ENCODE data around the gene APOC1. TPM values are rescaled to one million over a fixed set of nuclear protein-coding genes. Genes with fewer than 3 reads are reported as not detected.

APOC1 gene
- total and polyA plus RNA-seq, 3 experiments from 2014 or later, result 4.6 to 5.7 TPM; not detected in 1

DNA sequence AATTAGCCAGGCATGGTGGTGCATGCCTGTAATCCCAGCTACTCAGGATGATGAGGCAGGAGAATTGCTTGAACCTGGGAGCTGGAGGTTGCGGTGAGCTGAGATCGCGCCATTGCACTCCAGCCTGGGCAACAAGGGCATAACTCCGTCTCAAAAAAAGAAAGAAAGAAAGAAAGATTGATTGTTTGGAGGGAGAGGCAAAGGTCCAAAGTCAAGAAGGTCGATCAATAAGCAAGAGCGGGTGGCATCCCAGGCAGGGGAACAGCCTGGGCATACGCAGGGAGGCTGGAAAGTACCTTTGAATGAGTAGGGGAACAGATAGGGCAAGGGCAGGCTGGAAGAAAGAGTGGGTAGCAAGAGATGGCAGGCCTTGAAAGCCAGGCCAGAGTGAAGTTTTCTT lies 15.7 kb downstream of the APOC1 start:
- no peaks in the 10 kb centered on the region for H3K9me3 Mint-ChIP-seq
- peaks cover 0 to 5% (median 4%) of the 10 kb centered on the region in 3 donors for H3K4me1 Mint-ChIP-seq
- no peak overlapping the region for H3K4me3 ChIP-seq (ENCODE audit: low read length)
- H3K27ac ChIP-seq (ENCODE audit: low read depth, low read length), result no peak overlapping the region
- no peaks in the 10 kb centered on the region for H3K36me3 ChIP-seq (ENCODE audit: insufficient read depth, low read length)
- ChIA-PET CTCF (no interaction called here), POLR2A (no interaction called here)
- H3K9me3 ChIP-seq (ENCODE audit: low read length), result no peaks in the 10 kb centered on the region
- DNase-seq, result no peak
- H3K27ac Mint-ChIP-seq, result no peak overlapping the region
- no peaks in the 10 kb centered on the region for H3K36me3 Mint-ChIP-seq
- H3K27me3 ChIP-seq (ENCODE audit: insufficient read depth, low read length, poor library complexity, severe bottlenecking), result peaks cover 10% of the 10 kb centered on the region
- H3K27me3 Mint-ChIP-seq, result peaks cover 12 to 25% of the 10 kb centered on the region in 2 donors
- H3K4me1 ChIP-seq (ENCODE audit: insufficient read depth, low read length), result no peaks in the 10 kb centered on the region
- H3K4me3 Mint-ChIP-seq, result no peak overlapping the region

GRCh38 chr19:44931541-44931940 lies 17.1 kb downstream of the APOC1 start:
- H3K9me3 Mint-ChIP-seq, result no peaks in the 10 kb centered on the region
- H3K27ac ChIP-seq (ENCODE audit: low read depth, low read length), result no peak overlapping the region
- no peaks in the 10 kb centered on the region for H3K36me3 ChIP-seq (ENCODE audit: insufficient read depth, low read length)
- H3K4me1 Mint-ChIP-seq, result peaks cover 0 to 5% (median 4%) of the 10 kb centered on the region in 3 donors
- H3K27me3 ChIP-seq (ENCODE audit: insufficient read depth, low read length, poor library complexity, severe bottlenecking), result peaks cover 9% of the 10 kb centered on the region
- DNase-seq, result no peak
- no peaks in the 10 kb centered on the region for H3K4me1 ChIP-seq (ENCODE audit: insufficient read depth, low read length)
- H3K36me3 Mint-ChIP-seq, result no peaks in the 10 kb centered on the region
- ChIA-PET CTCF (no interaction called here), POLR2A (no interaction called here)
- H3K4me3 Mint-ChIP-seq, result no peak overlapping the region
- no peaks in the 10 kb centered on the region for H3K9me3 ChIP-seq (ENCODE audit: low read length)
- H3K27me3 Mint-ChIP-seq, result peaks cover 5 to 11% of the 10 kb centered on the region in 2 donors
- H3K4me3 ChIP-seq (ENCODE audit: low read length), result no peak overlapping the region
- no peak overlapping the region for H3K27ac Mint-ChIP-seq

DNA sequence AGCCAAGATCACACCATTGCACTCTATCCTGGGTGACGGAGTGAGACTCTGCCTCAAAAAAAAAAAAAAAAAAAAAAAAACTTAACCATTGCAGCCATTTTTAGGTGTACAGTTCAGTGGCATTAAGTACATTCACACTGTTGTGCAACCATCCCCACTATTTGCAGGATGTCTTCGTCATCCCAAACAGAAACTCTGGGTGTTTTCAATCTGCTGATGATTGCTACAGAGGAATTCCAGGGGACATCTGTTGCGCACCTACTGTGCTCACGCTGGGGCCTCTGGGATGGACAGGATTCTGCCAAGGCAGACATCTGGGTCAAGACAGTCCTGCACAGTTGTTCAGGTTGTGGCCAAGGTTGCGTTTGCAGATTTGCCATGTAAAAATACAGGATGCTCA lies 25.3 kb downstream of the APOC1 start:
- H3K4me1 Mint-ChIP-seq, result no peaks in the 10 kb centered on the region
- H3K27ac Mint-ChIP-seq, result no peak overlapping the region
- CTCF ChIA-PET, result no interaction called here

GRCh38 chr19:44942067-44942571 lies 27.7 kb downstream of the APOC1 start, which contains the start of gene APOC4:
APOC4 (plus strand) TSS chr19:44942237; CDS start chr19:44942278, 41 bp downstream.
- Mint-ChIP-seq H3K27ac (no peak within 1 kb of the TSS), H3K9me3 (no peaks in the 10 kb centered on the region), H3K27me3 (peaks cover 2 to 7% of the 10 kb centered on the region in 2 donors), H3K36me3 (no peaks in the 10 kb centered on the region), H3K4me1 (no peaks in the 10 kb centered on the region), H3K4me3 (no peak within 1 kb of the TSS)
- H3K4me1 ChIP-seq (ENCODE audit: insufficient read depth, low read length), result no peaks in the 10 kb centered on the region
- ChIA-PET POLR2A (no interaction called here), CTCF (no interaction called here)
- no peaks in the 10 kb centered on the region for H3K9me3 ChIP-seq (ENCODE audit: low read length)
- H3K4me3 ChIP-seq (ENCODE audit: low read length), result no peak within 1 kb of the TSS
- no peaks in the 10 kb centered on the region for H3K36me3 ChIP-seq (ENCODE audit: insufficient read depth, low read length)
- H3K27ac ChIP-seq (ENCODE audit: low read depth, low read length), result no peak within 1 kb of the TSS
- DNase-seq, result no peak
- H3K27me3 ChIP-seq (ENCODE audit: insufficient read depth, low read length, poor library complexity, severe bottlenecking), result no peaks in the 10 kb centered on the region

More for the DNA sequence above, 25.3 kb downstream of the APOC1 start:
- no peaks in the 10 kb centered on the region for H3K9me3 Mint-ChIP-seq
- no peak for DNase-seq
- no peaks in the 10 kb centered on the region for H3K36me3 Mint-ChIP-seq
- Histone ChIP-seq H3K4me1 (ENCODE audit: insufficient read depth, low read length) (no peaks in the 10 kb centered on the region), H3K27me3 (ENCODE audit: insufficient read depth, low read length, poor library complexity, severe bottlenecking) (no peaks in the 10 kb centered on the region), H3K4me3 (ENCODE audit: low read length) (no peak overlapping the region), H3K36me3 (ENCODE audit: insufficient read depth, low read length) (no peaks in the 10 kb centered on the region), H3K9me3 (ENCODE audit: low read length) (no peaks in the 10 kb centered on the region), H3K27ac (ENCODE audit: low read depth, low read length) (no peak overlapping the region)
- peaks cover 2 to 7% of the 10 kb centered on the region in 2 donors for H3K27me3 Mint-ChIP-seq
- no peak overlapping the region for H3K4me3 Mint-ChIP-seq
- POLR2A ChIA-PET, result no interaction called here

GRCh38 chr19:44943801-44944249 lies 29.4 kb downstream of the APOC1 start:
- peaks cover 2 to 7% of the 10 kb centered on the region in 2 donors for H3K27me3 Mint-ChIP-seq
- POLR2A ChIA-PET, result no interaction called here
- DNase-seq, result no peak
- no peaks in the 10 kb centered on the region for H3K9me3 Mint-ChIP-seq
- H3K4me1 ChIP-seq (ENCODE audit: insufficient read depth, low read length), result no peaks in the 10 kb centered on the region
- H3K36me3 ChIP-seq (ENCODE audit: insufficient read depth, low read length), result no peaks in the 10 kb centered on the region
- H3K27ac Mint-ChIP-seq, result peak overlapping the region in 1 of 8 donors; percentile 36
- H3K27me3 ChIP-seq (ENCODE audit: insufficient read depth, low read length, poor library complexity, severe bottlenecking), result no peaks in the 10 kb centered on the region
- H3K36me3 Mint-ChIP-seq, result peaks cover 0 to 2% (median 0%) of the 10 kb centered on the region in 3 donors
- H3K4me3 Mint-ChIP-seq, result no peak overlapping the region
- no peaks in the 10 kb centered on the region for H3K9me3 ChIP-seq (ENCODE audit: low read length)
- H3K4me3 ChIP-seq (ENCODE audit: low read length), result no peak overlapping the region
- H3K4me1 Mint-ChIP-seq, result no peaks in the 10 kb centered on the region
- CTCF ChIA-PET, result no interaction called here
- H3K27ac ChIP-seq (ENCODE audit: low read depth, low read length), result no peak overlapping the region

DNA sequence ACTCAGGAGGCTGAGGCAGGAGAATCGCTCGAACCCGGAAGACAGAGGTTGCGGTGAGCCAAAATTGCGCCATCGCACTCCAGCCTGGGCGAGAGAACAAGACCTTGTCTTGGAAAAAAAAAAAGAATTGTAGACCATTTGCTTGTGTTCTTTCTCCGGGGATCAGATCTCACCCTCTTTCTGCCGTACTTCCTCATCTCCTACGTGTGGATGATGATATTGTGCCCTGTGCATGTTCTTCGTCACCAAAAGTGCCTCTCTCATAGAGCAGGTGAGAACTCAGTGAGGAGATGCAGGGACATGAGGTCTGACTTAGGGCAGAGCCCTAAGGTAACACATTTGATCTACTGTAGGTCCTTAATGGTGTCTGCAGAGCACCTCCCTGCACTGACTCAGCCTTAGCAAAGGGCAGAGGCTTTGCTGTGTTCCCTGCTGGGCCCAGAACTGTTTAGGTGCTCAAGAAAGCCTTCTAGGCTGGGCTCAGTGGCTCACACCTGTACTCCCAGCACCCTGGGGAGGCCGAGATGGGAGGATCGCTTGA lies 32.7 kb downstream of the APOC1 start:
- Histone ChIP-seq H3K4me1 (ENCODE audit: insufficient read depth, low read length) (no peaks in the 10 kb centered on the region), H3K4me3 (ENCODE audit: low read length) (no peak overlapping the region), H3K27ac (ENCODE audit: low read depth, low read length) (no peak overlapping the region), H3K36me3 (ENCODE audit: insufficient read depth, low read length) (no peaks in the 10 kb centered on the region), H3K27me3 (ENCODE audit: insufficient read depth, low read length, poor library complexity, severe bottlenecking) (no peaks in the 10 kb centered on the region), H3K9me3 (ENCODE audit: low read length) (no peaks in the 10 kb centered on the region)
- H3K27ac Mint-ChIP-seq, result no peak overlapping the region
- H3K4me1 Mint-ChIP-seq, result peaks cover 2 to 5% (median 4%) of the 10 kb centered on the region in 3 donors
- no peaks in the 10 kb centered on the region for H3K9me3 Mint-ChIP-seq
- no peak overlapping the region for H3K4me3 Mint-ChIP-seq
- H3K27me3 Mint-ChIP-seq, result peaks cover 2 to 7% of the 10 kb centered on the region in 2 donors
- peaks cover 0 to 9% (median 2%) of the 10 kb centered on the region in 3 donors for H3K36me3 Mint-ChIP-seq
- POLR2A ChIA-PET, result no interaction called here
- DNase-seq, result no peak
- CTCF ChIA-PET, result no interaction called here

DNA sequence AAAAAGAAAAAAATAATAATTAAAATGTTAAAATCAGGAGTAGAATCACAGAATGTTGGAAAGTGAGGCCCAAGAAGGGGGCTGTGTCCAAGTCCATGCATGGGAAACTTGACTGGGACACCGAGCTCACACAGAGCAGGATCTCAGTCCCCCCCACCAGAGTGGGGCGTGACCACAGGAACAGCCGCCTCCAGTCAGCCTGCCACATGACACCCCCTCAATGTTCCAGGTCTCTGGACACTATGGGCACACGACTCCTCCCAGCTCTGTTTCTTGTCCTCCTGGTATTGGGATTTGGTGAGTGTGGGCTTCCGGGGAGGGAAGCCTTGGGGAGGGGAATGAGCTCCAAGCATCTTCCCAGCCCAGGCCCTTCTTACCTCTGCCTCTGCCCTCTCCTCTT lies 33.8 kb downstream of the APOC1 start:
- CTCF ChIA-PET, result interaction anchor here (0.8 kb wide), 1 partner anchor 95 kb away, joined by 3 read pairs; no protein-coding TSS in a partner anchor
- no peaks in the 10 kb centered on the region for H3K36me3 ChIP-seq (ENCODE audit: insufficient read depth, low read length)
- H3K27me3 Mint-ChIP-seq, result peaks cover 0 to 3% of the 10 kb centered on the region in 2 donors
- POLR2A ChIA-PET, result no interaction called here
- peaks cover 2 to 5% (median 4%) of the 10 kb centered on the region in 3 donors for H3K4me1 Mint-ChIP-seq
- no peak overlapping the region for H3K27ac Mint-ChIP-seq
- H3K27ac ChIP-seq (ENCODE audit: low read depth, low read length), result no peak overlapping the region
- no peaks in the 10 kb centered on the region for H3K9me3 ChIP-seq (ENCODE audit: low read length)
- DNase-seq, result no peak
- H3K4me1 ChIP-seq (ENCODE audit: insufficient read depth, low read length), result no peaks in the 10 kb centered on the region
- no peaks in the 10 kb centered on the region for H3K27me3 ChIP-seq (ENCODE audit: insufficient read depth, low read length, poor library complexity, severe bottlenecking)
- H3K4me3 Mint-ChIP-seq, result no peak overlapping the region
- no peak overlapping the region for H3K4me3 ChIP-seq (ENCODE audit: low read length)
- H3K9me3 Mint-ChIP-seq, result no peaks in the 10 kb centered on the region
- peaks cover 0 to 9% (median 2%) of the 10 kb centered on the region in 3 donors for H3K36me3 Mint-ChIP-seq

- H3K36me3 ChIP-seq (ENCODE audit: insufficient read depth, low read length), result no peaks in the 10 kb centered on the region
- Mint-ChIP-seq H3K4me1 (peaks cover 5 to 9% (median 9%) of the 10 kb centered on the region in 3 donors), H3K4me3 (no peak overlapping the region), H3K27me3 (peaks cover 0 to 1% of the 10 kb centered on the region in 2 donors), H3K9me3 (no peaks in the 10 kb centered on the region), H3K27ac (no peak overlapping the region), H3K36me3 (peaks cover 0 to 10% (median 2%) of the 10 kb centered on the region in 3 donors)
- H3K27me3 ChIP-seq (ENCODE audit: insufficient read depth, low read length, poor library complexity, severe bottlenecking), result no peaks in the 10 kb centered on the region
- ChIA-PET POLR2A (no interaction called here), CTCF (interaction anchor here (0.8 kb wide), 1 partner anchor 96 kb away, joined by 3 read pairs; no protein-coding TSS in a partner anchor)
- H3K27ac ChIP-seq (ENCODE audit: low read depth, low read length), result no peak overlapping the region
- H3K4me1 ChIP-seq (ENCODE audit: insufficient read depth, low read length), result peaks cover 5% of the 10 kb centered on the region
- no peaks in the 10 kb centered on the region for H3K9me3 ChIP-seq (ENCODE audit: low read length)
- DNase-seq, result no peak
- H3K4me3 ChIP-seq (ENCODE audit: low read length), result no peak overlapping the region
Measured at GRCh38 chr19:44948763-44949374, 34.5 kb downstream of the APOC1 start.
